SK-N-SH (cell line): ENCODE results near the gene SH3RF2.
"Not testable (repeated sequence)": the region's sequence is repeated elsewhere in the genome, so short reads cannot be mapped to it uniquely, and the experiment has no call there.

Experiments used
- CTCF ChIP-seq: fragments of 200-600 bp; sonication (generic); IDR thresholded peaks from 2 replicates; pipeline ENCODE4 v1.6.1; 2017; ENCODE audit warnings: antibody characterized with exemption, mild to moderate bottlenecking, moderate library complexity
- MXI1 ChIP-seq: IDR thresholded peaks from 2 replicates; pipeline ENCODE4 v1.6.1; 2012; ENCODE audit warnings: mild to moderate bottlenecking, low read depth, low read length, improper control_type of control experiment
- NFIC ChIP-seq: IDR thresholded peaks from 2 replicates; pipeline ENCODE4 v1.4.0; 2012; ENCODE audit warnings: borderline replicate concordance
- POLR2AphosphoS5 ChIP-seq: IDR thresholded peaks from 2 replicates; pipeline ENCODE4 v1.6.1; 2012; ENCODE audit warnings: low read depth, low read length
- RAD21 ChIP-seq: IDR thresholded peaks from 2 replicates; pipeline ENCODE4 v1.6.1; 2012; ENCODE audit warnings: mild to moderate bottlenecking, low read length
- RCOR1 ChIP-seq: fragments of 150-350 bp; IDR thresholded peaks from 2 replicates; pipeline ENCODE4 v1.6.1; 2017; ENCODE audit warnings: antibody characterized with exemption, low read length
- TAF1 ChIP-seq: IDR thresholded peaks from 2 replicates; pipeline ENCODE4 v1.6.1; 2012; ENCODE audit warnings: low read depth, mild to moderate bottlenecking, low read length, moderate library complexity, borderline replicate concordance
- TF ChIP-seq, protein P1 (sequence below): fragments of 150-350 bp; IDR thresholded peaks from 2 replicates; pipeline ENCODE4 v1.6.1; 2017; ENCODE audit warnings: antibody characterized with exemption, low read length, low read depth, borderline replicate concordance

- not testable (repeated sequence) for TF ChIP-seq RAD21, MXI1, NFIC, CTCF, TAF1, POLR2AphosphoS5, RCOR1
- TF ChIP-seq, protein P1, sequence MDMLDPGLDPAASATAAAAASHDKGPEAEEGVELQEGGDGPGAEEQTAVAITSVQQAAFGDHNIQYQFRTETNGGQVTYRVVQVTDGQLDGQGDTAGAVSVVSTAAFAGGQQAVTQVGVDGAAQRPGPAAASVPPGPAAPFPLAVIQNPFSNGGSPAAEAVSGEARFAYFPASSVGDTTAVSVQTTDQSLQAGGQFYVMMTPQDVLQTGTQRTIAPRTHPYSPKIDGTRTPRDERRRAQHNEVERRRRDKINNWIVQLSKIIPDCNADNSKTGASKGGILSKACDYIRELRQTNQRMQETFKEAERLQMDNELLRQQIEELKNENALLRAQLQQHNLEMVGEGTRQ: not testable (repeated sequence)
Measured at GRCh38 chr5:145964008-145964407, 27.6 kb downstream of the SH3RF2 start.
